ENCODE data around the gene WSCD2. TPM values are rescaled to one million over a fixed set of nuclear protein-coding genes. Genes with fewer than 3 reads are reported as not detected.

The WSCD2 gene
- total RNA-seq, result not detected in 2 replicates

DNA sequence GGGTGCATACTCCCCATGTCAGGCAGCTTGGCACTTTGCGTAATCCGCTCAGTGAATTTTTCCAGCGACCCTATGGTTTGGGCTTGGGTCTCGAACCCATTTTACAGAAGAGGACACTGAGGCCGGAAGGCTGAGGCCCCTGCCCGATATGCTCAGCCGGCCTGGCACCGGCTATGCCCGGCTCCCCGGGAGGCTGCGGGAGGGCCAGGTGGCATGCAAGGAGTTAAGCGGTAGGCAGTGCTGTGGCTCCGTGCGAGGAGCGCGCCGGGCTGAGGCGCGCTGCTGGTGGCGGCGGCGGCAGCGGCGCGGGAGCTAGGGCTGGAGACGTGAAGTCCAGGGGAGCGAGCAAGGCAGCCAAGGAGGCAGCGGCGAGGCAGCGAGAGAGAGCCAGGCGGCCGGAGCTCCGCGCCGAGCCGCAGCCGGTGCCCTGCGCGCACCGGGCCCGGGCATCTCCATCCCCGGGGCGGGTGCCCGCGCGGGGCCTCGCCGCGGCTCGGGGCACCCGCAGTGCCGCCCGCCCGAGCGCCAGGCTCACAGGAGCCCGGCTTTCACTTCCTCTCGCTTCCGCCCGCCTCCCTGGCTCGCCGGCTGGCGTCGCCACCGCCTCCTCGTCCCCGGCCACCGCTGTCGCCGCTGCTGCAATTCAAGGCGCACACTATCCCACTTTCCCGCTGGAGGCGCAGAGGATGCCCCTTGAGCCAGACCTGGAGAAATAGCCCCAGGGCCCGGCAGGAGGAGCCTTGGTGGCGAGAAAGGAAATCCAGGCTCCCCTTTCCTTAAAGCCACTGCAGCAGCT, at the start of gene WSCD2:
TSS of gene WSCD2 (plus strand) at position 272 of the 796 bp plus-strand sequence. CDS start 66,545 bp downstream, outside the sequence.

Other genes with a start within 250 kb of the WSCD2 start
- gene CMKLR1, start 210.0 kb downstream of the WSCD2 start, total RNA-seq, result 7.0 and 9.0 TPM in 2 replicates

Data from subcutaneous preadipocyte (primary cell).